Kidney (tissue), 14 donors: Measurements from ENCODE around the gene CASTOR1. TPM values are rescaled to one million over a fixed set of nuclear protein-coding genes. Genes with fewer than 3 reads are reported as not detected.
A peak's percentile ranks its signal among the peaks of the same experiment; 100 is the strongest.

ENCODE experiments used
- DNase-seq, 5 donors: peaks; one replicate each; pipeline ENCODE4 v3.0.0-alpha.2; 2013 to 2020
- FAIRE-seq: peaks from 2 replicates; lab custom pipeline; 2012; peaks lifted over from hg19 to GRCh38; lab: Jason Lieb, UNC
- H3K27ac ChIP-seq, 2 donors: one replicate each; pipeline ENCODE4 v1.7.0; 2013; ENCODE audit warnings: low read depth in 2 of 2, low read length in 2 of 2, inconsistent platforms in 1 of 2
- H3K27me3 ChIP-seq: one replicate; pipeline ENCODE4 v1.7.1; 2013; ENCODE audit warnings: low read length, inconsistent platforms; ENCODE audit not compliant: control insufficient read depth, insufficient read depth
- H3K36me3 ChIP-seq, 3 donors: one replicate each; pipeline versions ENCODE4 v1.7.0 to v1.7.1; 2013; ENCODE audit warnings: low read length in 3 of 3, control low read depth in 1 of 3, inconsistent platforms in 1 of 3; ENCODE audit not compliant: insufficient read depth in 3 of 3, control insufficient read depth in 2 of 3
- H3K4me1 ChIP-seq, 3 donors: one replicate each; pipeline versions ENCODE4 v1.7.0 to v1.7.1; 2013; ENCODE audit warnings: low read length in 3 of 3, inconsistent platforms in 1 of 3, low read depth in 1 of 3; ENCODE audit not compliant: control insufficient read depth in 2 of 3, insufficient read depth in 2 of 3
- H3K4me3 ChIP-seq, 3 donors: one replicate each; pipeline versions ENCODE4 v1.7.0 to v1.8.1; 2013; ENCODE audit warnings: low read length in 3 of 3, control low read depth in 1 of 3, inconsistent platforms in 1 of 3
- H3K9ac ChIP-seq, 3 donors: one replicate each; pipeline versions ENCODE4 v1.7.0 to v1.7.1; 2013; ENCODE audit warnings: low read length in 3 of 3, control low read depth in 1 of 3, inconsistent platforms in 1 of 3
- H3K9me3 ChIP-seq, 3 donors: one replicate each; pipeline versions ENCODE4 v1.7.0 to v1.7.1; 2013; ENCODE audit warnings: low read length in 3 of 3, control low read depth in 1 of 3, inconsistent platforms in 1 of 3; ENCODE audit not compliant: control insufficient read depth in 2 of 3, insufficient read depth in 1 of 3
- intact Hi-C: fragments of 100-400 bp; cut with DNase I; formaldehyde crosslinking; loops from one replicate; pipeline ENCODE4 v1.11.1; 2022
- polyA plus RNA-seq: library from polyadenylated mRNA; stranded (reverse); fragments of 350-450 nt; fragmentation: Illumina TruSeq; extraction: RNeasy Lipid Tissue Mini Kit (QIAGEN cat#74804); gene quantifications from one replicate; pipeline ENCODE4 v1.2.3, GENCODE V29; 2014; ENCODE audit warnings: low read depth, low replicate concordance; ENCODE audit not compliant: insufficient read depth
- total RNA-seq: library from RNA; stranded (reverse); fragmentation: NEBNext Ultra II Directional; extraction: Animal tissue kit (Norgen Biotek cat#: 25700); gene quantifications from one replicate; pipeline ENCODE4 v1.2.1, GENCODE V29; 2021
- TF ChIP-seq, protein P1 (sequence below): IDR thresholded peaks from 3 replicates; pipeline ENCODE4 v1.5.1; 2012; ENCODE audit warnings: mild to moderate bottlenecking, moderate library complexity, borderline replicate concordance; ENCODE audit not compliant: insufficient read depth; ENCODE audit errors: extremely low read depth
- donor health status: control.
- donor health status: control.
- donor health status: control.
- donor health status: control.
- donor health status: control.
- donor health status: DM: yes; HTN: yes; CAD: no.
- donor health status: Normal renal cell carcinoma (clear cell type).

CASTOR1 gene
- total and polyA plus RNA-seq, 2 donors from 2014 or later: 16.5 to 71.7 TPM

GRCh38 chr22:30248484-30248883, 40.8 kb downstream of the CASTOR1 start:
- H3K36me3 ChIP-seq: no peaks in the 10 kb centered on the region
- H3K27ac ChIP-seq: no peak overlapping the region
- FAIRE-seq (no peak), DNase-seq (no peak)
- no peak overlapping the region for H3K4me3 ChIP-seq
- H3K9me3 ChIP-seq: no peaks in the 10 kb centered on the region
- H3K27me3 ChIP-seq: no peaks in the 10 kb centered on the region
- TF ChIP-seq, protein P1, sequence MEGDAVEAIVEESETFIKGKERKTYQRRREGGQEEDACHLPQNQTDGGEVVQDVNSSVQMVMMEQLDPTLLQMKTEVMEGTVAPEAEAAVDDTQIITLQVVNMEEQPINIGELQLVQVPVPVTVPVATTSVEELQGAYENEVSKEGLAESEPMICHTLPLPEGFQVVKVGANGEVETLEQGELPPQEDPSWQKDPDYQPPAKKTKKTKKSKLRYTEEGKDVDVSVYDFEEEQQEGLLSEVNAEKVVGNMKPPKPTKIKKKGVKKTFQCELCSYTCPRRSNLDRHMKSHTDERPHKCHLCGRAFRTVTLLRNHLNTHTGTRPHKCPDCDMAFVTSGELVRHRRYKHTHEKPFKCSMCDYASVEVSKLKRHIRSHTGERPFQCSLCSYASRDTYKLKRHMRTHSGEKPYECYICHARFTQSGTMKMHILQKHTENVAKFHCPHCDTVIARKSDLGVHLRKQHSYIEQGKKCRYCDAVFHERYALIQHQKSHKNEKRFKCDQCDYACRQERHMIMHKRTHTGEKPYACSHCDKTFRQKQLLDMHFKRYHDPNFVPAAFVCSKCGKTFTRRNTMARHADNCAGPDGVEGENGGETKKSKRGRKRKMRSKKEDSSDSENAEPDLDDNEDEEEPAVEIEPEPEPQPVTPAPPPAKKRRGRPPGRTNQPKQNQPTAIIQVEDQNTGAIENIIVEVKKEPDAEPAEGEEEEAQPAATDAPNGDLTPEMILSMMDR: no peak
- peaks cover 6 to 17% (median 12%) of the 10 kb centered on the region in 3 donors for H3K4me1 ChIP-seq
- H3K9ac ChIP-seq: no peak overlapping the region
- intact Hi-C loops: no loop called here

DNA sequence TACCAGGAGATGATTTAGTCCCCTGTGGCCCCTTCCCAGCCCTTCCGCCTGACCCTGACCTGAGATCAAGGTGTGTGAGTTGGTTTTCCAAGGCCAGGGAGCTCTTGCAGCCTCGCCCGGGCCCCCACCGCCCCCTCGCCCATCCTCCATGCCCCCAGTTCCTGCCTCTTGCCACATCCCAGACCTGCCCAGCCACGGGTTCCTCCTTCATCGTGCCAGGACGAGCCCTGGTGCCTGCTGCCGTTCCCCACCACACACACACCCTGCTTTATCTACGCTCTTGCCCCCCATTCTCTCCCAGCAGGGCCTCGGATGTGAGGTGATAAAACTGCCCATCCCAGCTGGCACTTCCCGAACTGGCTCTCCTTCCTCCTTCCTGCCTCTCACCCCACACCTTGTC, 41.3 kb downstream of the CASTOR1 start:
- H3K4me1 ChIP-seq: peaks cover 5 to 14% (median 12%) of the 10 kb centered on the region in 3 donors
- H3K27ac ChIP-seq: no peak overlapping the region
- no peaks in the 10 kb centered on the region for H3K36me3 ChIP-seq
- DNase-seq (no peak), FAIRE-seq (no peak)
- no peak overlapping the region for H3K9ac ChIP-seq
- no peaks in the 10 kb centered on the region for H3K9me3 ChIP-seq
- no peak overlapping the region for H3K4me3 ChIP-seq
- intact Hi-C loops: no loop called here
- TF ChIP-seq, protein P1: no peak
- no peaks in the 10 kb centered on the region for H3K27me3 ChIP-seq

DNA sequence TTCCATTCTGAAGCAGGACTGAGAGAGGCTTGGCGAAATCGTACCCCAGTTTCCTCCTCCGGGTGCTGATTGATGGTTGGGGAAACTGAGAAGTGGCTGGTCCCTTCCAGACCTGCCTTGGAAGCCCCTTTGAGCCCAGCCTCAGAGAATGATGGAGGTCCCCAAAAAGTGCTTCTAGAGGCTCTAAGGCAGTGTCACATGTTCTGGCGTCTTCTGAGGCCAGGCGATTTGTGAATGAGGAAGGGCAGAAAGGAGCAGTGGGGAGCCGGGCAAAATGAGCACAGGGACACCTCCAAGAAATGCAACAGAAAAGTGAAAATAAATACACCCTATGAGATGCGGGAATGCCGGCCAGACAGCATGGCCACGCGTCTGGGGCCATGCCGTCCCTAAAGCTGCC, 41.7 kb downstream of the CASTOR1 start:
- intact Hi-C loops: no loop called here

More for the DNA sequence above, 41.7 kb downstream of the CASTOR1 start:
- H3K9ac ChIP-seq: peak overlapping the region in 1 of 3 donors; percentile 7
- no peak overlapping the region for H3K4me3 ChIP-seq
- H3K36me3 ChIP-seq: no peaks in the 10 kb centered on the region
- H3K9me3 ChIP-seq: no peaks in the 10 kb centered on the region
- TF ChIP-seq, protein P1: no peak
- peaks cover 2 to 10% (median 8%) of the 10 kb centered on the region in 3 donors for H3K4me1 ChIP-seq
- H3K27me3 ChIP-seq: no peaks in the 10 kb centered on the region
- no peak overlapping the region for H3K27ac ChIP-seq
- no peak for FAIRE-seq
- no peak for DNase-seq
